ENCODE measurements around the gene MGAT4B.
A peak's percentile ranks its signal among the peaks of the same experiment; 100 is the strongest.

MGAT4B gene

DNA sequence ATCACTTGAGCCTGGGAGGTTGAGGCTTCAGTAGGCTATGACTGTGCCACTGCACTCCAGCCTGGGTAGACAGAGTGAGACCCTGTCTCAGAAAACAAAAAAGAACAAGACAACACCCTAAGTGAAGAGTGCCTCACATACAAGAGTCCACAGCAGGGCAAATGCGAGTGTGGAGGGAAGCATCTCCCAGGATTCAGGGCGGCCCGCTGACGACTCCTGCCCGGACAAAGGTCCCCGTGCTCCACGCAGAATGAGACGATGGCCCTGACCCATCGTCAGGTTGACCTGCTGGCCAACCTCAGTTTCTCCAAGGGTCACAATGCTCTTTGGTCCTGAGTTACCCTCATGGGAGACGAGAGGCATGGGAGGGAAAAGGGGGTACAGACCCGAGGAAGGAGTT is 33.7 kb upstream of the MGAT4B start:
- ATAC-seq = peak; percentile 4
- TF ChIP-seq, protein P1, sequence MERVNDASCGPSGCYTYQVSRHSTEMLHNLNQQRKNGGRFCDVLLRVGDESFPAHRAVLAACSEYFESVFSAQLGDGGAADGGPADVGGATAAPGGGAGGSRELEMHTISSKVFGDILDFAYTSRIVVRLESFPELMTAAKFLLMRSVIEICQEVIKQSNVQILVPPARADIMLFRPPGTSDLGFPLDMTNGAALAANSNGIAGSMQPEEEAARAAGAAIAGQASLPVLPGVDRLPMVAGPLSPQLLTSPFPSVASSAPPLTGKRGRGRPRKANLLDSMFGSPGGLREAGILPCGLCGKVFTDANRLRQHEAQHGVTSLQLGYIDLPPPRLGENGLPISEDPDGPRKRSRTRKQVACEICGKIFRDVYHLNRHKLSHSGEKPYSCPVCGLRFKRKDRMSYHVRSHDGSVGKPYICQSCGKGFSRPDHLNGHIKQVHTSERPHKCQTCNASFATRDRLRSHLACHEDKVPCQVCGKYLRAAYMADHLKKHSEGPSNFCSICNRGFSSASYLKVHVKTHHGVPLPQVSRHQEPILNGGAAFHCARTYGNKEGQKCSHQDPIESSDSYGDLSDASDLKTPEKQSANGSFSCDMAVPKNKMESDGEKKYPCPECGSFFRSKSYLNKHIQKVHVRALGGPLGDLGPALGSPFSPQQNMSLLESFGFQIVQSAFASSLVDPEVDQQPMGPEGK (CRISPR knock-in tag; IDR thresholded peaks at IDR 0.05; ENCODE audit: borderline replicate concordance) = no peak
- TF ChIP-seq SNAI2 (CRISPR knock-in tag; IDR thresholded peaks at IDR 0.05) = no peak
- no peak for TF ChIP-seq PPARA (CRISPR knock-in tag; IDR thresholded peaks at IDR 0.05; ENCODE audit: borderline replicate concordance)
- TF ChIP-seq ARNTL (CRISPR knock-in tag; IDR thresholded peaks at IDR 0.05; ENCODE audit: borderline replicate concordance, low read depth) = no peak
- TF ChIP-seq, protein P2, sequence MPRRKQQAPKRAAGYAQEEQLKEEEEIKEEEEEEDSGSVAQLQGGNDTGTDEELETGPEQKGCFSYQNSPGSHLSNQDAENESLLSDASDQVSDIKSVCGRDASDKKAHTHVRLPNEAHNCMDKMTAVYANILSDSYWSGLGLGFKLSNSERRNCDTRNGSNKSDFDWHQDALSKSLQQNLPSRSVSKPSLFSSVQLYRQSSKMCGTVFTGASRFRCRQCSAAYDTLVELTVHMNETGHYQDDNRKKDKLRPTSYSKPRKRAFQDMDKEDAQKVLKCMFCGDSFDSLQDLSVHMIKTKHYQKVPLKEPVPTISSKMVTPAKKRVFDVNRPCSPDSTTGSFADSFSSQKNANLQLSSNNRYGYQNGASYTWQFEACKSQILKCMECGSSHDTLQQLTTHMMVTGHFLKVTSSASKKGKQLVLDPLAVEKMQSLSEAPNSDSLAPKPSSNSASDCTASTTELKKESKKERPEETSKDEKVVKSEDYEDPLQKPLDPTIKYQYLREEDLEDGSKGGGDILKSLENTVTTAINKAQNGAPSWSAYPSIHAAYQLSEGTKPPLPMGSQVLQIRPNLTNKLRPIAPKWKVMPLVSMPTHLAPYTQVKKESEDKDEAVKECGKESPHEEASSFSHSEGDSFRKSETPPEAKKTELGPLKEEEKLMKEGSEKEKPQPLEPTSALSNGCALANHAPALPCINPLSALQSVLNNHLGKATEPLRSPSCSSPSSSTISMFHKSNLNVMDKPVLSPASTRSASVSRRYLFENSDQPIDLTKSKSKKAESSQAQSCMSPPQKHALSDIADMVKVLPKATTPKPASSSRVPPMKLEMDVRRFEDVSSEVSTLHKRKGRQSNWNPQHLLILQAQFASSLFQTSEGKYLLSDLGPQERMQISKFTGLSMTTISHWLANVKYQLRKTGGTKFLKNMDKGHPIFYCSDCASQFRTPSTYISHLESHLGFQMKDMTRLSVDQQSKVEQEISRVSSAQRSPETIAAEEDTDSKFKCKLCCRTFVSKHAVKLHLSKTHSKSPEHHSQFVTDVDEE (CRISPR knock-in tag; IDR thresholded peaks at IDR 0.05) = no peak
- TF ChIP-seq ZC3H10 (CRISPR knock-in tag; IDR thresholded peaks at IDR 0.05) = no peak
- no peak for TF ChIP-seq TOX (CRISPR knock-in tag; IDR thresholded peaks at IDR 0.05; ENCODE audit: borderline replicate concordance)

DNA sequence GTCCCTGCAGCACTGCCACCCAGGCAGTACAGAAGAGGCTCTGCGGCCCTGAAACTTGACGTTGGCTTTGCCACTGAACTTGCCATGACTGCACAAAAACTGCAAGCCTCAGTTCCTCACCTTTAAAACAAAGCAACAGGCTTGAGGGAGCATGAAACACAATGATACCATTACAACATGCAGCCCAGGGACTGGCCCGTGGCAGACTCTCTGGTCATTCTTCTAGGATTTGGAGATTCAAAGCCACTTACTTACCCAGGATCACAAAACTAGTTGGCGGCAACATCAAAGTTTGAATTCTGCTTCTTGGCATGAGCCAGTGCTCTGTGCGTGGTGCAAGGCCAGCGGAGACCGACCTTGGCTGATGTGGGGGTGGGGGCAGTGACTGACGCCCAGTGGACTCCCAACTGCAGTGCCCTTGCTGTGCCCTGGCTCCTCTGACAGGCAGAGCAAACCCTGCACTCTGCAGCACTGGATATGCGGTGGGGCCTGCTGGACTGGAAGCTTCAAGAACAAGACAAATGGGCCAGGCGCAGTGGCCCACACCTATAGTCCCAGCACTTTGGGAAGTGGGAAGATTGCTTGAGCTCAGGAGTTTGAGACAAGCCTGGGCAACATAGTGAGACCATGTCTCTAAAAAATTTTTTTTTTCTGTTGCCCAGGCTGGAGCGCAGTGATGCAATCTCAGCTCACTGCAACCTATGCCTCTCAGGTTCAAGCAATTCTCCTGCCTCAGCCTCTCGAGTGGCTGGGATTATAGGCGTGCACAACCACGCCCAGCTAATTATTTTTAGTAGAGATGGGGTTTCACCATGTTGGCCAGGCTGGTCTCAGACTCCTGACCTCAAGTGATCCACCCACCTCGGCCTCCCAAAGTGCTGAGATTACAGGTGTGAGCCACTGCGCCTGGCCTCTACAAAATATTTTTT is 32.9 kb upstream of the MGAT4B start:
- ATAC-seq = peak; percentile 11
- TF ChIP-seq BACH2 (CRISPR knock-in tag; IDR thresholded peaks at IDR 0.05; ENCODE audit: borderline replicate concordance) (no peak), ZNF8 (CRISPR knock-in tag; IDR thresholded peaks at IDR 0.05) (no peak), ZNF70 (CRISPR knock-in tag; IDR thresholded peaks at IDR 0.05) (no peak), ISL1 (CRISPR knock-in tag; IDR thresholded peaks at IDR 0.05) (no peak), PPARA (CRISPR knock-in tag; IDR thresholded peaks at IDR 0.05; ENCODE audit: borderline replicate concordance) (no peak), SNAI2 (CRISPR knock-in tag; IDR thresholded peaks at IDR 0.05) (no peak), ZFP30 (CRISPR knock-in tag; IDR thresholded peaks at IDR 0.05) (no peak), ARNTL (CRISPR knock-in tag; IDR thresholded peaks at IDR 0.05; ENCODE audit: borderline replicate concordance, low read depth) (no peak), CSDC2 (CRISPR knock-in tag; IDR thresholded peaks at IDR 0.05) (no peak), TCF4 (CRISPR knock-in tag; IDR thresholded peaks at IDR 0.05; ENCODE audit: borderline replicate concordance) (no peak)
- TF ChIP-seq, protein P3, sequence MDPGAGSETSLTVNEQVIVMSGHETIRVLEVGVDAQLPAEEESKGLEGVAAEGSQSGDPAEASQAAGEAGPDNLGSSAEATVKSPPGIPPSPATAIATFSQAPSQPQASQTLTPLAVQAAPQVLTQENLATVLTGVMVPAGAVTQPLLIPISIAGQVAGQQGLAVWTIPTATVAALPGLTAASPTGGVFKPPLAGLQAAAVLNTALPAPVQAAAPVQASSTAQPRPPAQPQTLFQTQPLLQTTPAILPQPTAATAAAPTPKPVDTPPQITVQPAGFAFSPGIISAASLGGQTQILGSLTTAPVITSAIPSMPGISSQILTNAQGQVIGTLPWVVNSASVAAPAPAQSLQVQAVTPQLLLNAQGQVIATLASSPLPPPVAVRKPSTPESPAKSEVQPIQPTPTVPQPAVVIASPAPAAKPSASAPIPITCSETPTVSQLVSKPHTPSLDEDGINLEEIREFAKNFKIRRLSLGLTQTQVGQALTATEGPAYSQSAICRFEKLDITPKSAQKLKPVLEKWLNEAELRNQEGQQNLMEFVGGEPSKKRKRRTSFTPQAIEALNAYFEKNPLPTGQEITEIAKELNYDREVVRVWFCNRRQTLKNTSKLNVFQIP (CRISPR knock-in tag; IDR thresholded peaks at IDR 0.05; ENCODE audit: borderline replicate concordance, low read depth) = no peak
- TF ChIP-seq, protein P2 (CRISPR knock-in tag; IDR thresholded peaks at IDR 0.05) = no peak
- TF ChIP-seq, protein P1 (CRISPR knock-in tag; IDR thresholded peaks at IDR 0.05; ENCODE audit: borderline replicate concordance) = no peak

Measured in SK-N-SH treated with all-trans-retinoic acid at 6 μM for 48 hours (cell line).